ENCODE data around the gene CES5A.
"Not testable (repeated sequence)": the region's sequence is repeated elsewhere in the genome, so short reads cannot be mapped to it uniquely, and the experiment has no call there.

Gene CES5A

DNA sequence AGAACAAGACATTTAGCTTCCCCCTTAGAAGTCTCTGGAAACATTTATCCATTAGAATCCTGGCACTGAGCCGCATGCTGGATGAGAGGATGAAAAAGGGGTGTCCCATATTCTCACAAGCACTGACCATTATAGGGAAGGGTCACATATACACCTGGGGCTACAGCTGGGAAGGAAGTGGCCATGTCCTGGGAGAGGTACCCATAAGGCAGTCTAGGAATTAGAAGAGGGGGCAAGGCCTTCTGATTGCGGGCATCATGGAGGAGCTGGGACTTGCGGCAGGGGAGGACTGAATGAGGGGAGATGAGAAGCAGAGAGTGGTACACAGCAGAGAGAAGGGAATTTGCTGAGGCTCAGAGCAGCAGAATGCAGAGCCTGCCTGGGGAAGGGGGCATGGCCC lies 45.9 kb downstream of the CES5A start:
- not testable (repeated sequence) for DNase-seq (ENCODE audit: low read depth in 2 of 2)

- no peak for DNase-seq (ENCODE audit: low read depth in 2 of 2)
Measured at GRCh38 chr16:55828680-55829079, 46.5 kb downstream of the CES5A start.

DNA sequence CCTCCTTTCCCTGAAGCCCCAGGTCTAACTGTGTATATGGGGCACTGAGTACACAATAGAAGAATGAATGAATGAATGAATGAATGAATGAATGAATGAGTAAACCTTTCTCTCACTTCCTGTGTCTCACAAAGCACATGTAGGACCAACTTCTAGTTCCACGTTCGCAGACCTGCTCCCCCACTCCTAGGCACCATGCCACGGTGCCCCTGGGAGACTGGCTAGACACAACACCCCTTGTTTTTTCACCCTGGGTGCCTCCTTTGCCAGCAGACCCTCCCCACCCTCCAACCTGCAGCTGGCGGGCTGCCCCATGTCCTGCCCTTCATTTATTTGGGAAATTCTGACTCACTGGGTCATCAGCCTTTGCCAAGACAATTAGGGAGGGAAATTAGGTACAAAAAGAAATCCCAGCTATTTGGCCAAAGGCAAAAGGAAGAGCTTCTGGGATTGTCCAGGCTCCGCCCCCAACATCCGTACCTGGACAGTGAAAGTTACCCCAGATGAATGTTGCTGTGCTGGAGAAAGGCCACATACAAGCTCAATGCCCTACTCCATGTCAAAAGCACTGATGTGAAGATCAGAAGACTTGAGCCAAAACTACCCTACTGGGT lies 50.0 kb downstream of the CES5A start:
- DNase-seq (ENCODE audit: low read depth in 2 of 2), result no peak

DNA sequence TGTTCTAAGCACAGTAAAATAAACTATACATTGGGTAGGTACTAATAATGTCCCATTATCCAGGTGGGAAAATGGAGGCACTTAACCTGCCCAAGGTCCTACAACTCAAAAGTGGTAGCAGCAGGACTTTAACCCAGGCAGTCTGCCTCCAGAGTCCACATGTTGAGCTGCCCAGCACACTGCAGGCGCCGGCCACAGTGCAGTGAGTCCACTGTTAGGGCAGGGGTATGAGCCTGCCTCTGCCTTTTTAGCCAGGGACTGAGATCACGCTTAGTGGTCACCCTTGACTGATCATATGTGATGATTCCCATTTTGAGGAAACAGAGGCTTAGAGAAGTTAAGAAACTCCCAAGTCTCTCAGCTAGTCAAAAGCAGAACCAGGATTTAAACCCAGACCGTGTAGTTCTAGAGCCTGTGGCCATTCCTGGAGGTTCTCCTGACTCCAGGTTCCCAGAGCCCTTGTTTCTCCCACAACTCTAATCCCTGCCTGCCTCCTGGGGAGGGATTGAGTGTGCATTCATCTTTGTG lies 50.6 kb downstream of the CES5A start:
- no peak for DNase-seq (ENCODE audit: low read depth in 2 of 2)

DNA sequence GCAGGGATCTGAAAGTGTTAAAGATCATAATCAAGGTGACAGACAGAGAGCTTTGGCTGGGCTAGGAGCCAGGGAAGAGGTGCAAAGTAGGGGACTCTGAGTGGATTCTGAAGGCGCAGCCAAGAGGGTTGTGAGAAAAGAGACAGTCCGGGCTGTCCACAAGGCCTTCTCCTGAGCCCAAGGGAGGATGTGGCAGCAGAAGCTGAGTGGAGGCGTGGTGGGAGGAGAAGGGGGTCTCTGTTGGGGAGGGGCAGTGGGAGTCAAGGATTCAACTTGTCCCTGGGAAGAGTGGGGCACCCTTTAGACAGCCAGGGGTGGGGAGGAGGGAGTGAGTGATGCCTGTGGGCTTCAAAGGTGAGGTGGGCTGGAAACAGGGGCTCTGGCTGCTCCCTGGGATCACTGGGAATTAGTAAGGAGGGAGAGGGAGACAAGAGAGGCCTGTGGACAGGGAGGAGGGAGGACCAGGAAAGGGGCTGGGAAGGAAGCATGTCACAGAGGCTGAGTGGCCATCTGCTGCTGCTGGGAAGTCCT lies 52.8 kb downstream of the CES5A start:
- no peak for DNase-seq (ENCODE audit: low read depth in 2 of 2)

- DNase-seq (ENCODE audit: low read depth in 2 of 2), result no peak
Measured at GRCh38 chr16:55821210-55821609, 54.0 kb downstream of the CES5A start.

DNA sequence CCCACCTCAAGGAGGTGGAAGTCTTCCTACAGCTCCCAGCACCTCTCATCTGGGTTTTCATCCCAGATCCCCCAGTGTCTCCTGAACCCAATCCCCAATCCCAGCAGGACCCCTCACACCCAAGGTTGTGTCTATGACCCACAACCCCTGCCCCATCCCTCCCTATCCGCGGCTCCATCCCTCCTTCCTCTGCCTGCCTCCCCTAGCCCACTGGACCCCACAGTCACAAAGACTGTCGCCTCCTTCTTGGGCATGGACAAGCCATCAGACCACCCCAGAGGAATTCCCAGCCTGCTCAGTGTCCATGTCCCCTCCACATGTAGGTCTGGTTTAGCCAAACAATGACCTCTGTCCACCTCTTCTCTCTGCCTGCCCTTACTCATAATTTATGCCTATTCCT lies 54.6 kb downstream of the CES5A start:
- no peak for DNase-seq (ENCODE audit: low read depth in 2 of 2)

DNA sequence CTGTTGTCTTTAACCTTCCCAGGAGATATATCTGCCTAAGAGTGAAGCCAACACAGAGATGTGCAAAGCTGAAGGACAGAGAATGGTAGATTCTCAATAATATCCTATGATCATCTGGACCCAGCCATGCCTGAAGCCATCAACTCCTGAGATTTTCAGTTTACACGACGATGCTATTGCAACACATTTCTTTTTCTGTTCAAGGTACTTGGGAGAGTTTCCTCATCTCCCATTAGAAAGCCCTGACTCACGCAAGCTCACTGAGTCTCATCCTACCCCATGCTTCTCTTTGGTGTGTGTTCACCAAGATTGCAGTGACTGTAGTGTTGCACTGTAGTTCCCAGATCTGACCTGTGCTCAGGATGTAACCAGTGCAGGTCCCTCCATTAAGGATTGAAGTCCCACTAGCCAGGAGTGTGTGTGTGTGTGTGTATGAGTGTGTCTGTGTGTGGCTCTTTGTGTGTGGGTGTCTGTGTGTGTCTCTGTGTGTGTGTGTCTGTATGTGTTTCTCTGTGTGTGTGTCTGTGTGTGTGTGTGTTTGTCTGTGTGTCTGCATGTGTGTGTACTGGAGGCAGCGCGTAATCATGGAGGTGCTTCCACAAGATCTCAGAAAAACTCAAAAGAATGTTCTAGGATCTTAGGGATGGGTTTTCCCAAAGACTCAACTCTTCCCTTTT lies 57.8 kb downstream of the CES5A start:
- DNase-seq (ENCODE audit: low read depth in 2 of 2), result no peak

GRCh38 chr16:55816222-55816621 lies 59.0 kb downstream of the CES5A start:
- DNase-seq (ENCODE audit: low read depth in 2 of 2), result not testable (repeated sequence)

DNA sequence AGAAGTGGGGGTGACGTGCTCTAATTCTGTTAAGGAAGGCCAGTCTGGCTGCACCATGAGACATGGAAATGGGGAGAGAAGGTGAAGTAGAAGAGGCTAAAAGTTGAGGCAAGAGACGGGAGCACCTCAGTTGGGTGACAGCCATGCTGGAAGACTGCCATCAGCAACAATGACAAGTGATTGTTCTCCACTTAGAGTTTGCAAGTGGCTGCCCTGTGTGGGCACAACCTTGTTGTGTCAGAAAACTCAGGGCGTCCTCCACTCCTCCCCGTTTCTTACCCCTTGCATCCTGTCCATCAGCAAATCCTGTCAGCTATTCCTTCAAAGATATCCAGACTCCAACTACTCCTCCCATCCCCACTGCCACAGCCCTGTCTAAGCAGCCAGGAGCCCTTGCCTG lies 59.9 kb downstream of the CES5A start:
- no peak for DNase-seq (ENCODE audit: low read depth in 2 of 2)

DNA sequence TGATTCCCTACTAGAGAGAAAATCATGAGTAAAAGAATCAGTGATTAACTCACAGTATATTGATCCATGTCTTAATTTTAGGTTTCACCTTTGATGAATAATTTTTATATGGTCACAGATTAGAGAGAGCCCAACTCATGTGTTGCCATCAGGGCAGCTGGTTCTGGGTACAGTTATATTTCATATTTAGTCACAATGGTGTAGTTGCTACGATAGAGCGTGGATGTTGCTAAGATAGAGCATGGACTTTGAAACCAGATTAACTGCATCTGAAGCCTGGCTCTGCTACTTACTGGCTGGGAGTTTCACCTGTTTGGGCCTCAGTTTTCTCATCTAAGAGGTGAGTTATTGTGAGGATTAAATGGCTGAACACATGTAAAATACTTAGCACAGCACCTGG lies 61.0 kb downstream of the CES5A start:
- not testable (repeated sequence) for DNase-seq (ENCODE audit: low read depth in 2 of 2)

GRCh38 chr16:55813730-55814129 lies 61.4 kb downstream of the CES5A start:
- not testable (repeated sequence) for DNase-seq (ENCODE audit: low read depth in 2 of 2)

DNA sequence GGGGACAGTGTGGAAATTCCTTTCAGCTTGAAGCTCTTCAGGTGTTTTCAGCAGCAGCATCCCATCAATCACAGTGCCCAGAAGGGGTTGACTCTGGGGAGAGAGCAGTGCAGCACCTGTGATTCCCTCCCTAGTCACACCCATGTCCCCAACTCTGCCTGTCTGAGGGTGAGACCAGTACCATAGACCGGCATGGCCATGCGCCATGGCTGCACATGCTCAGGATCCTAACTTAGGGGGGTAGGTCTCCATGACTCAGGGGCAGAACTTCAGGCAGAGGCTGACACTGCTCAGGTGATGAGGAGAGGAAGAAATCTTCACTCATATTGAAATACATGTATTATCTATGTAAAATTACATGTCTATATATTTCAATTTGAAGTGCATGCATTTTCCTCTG lies 62.2 kb downstream of the CES5A start:
- no peak for DNase-seq (ENCODE audit: low read depth in 2 of 2)

DNA sequence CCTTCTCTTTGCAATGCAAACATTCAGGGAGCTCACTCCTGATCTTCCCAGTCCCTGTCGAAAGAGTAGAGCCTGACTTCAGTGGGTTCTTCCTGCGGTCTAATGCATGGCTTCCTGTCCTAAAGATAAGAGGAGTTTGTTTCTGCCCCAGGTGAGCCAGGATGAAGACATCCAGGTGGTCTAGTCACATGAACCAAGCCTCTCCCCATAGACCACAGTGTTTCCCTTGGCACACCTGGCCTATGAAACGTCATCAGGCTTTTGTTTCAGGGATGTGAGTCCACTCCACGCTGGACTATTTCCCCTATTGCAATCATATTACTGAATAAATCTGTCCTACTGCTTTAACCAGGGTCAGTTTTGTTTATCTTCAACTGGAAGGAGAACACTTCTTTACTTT lies 63.4 kb downstream of the CES5A start:
- no peak for DNase-seq (ENCODE audit: low read depth in 2 of 2)

DNA sequence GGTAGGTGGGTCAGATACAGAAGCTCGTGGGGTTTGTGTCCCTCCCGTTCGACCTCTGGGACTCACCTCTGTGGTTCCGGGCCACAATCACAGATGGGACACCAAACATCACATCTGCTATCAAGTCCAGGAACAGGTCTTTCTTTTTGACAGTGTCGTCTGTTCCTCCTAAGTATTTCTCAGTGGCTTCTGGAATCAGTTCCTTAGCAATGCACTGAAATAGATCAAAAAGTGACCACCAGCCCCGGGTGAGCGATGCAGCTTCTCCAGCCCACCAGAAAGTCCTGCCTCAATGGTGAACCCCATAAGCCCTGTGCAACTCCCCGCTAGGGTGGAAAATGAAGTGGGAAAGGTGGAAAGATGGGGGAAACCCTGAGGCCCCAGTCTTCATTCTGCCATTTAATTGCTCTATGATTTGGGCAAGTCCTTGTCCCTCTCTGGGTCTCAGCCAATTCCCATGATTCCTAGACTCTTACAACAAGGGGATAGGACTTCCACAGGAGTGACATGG lies 64.7 kb downstream of the CES5A start:
- DNase-seq (ENCODE audit: low read depth in 2 of 2), result no peak

- DNase-seq (ENCODE audit: low read depth in 2 of 2), result no peak
Measured at GRCh38 chr16:55809851-55810250, 65.3 kb downstream of the CES5A start.

GRCh38 chr16:55809386-55809785 lies 65.8 kb downstream of the CES5A start:
- no peak for DNase-seq (ENCODE audit: low read depth in 2 of 2)

DNA sequence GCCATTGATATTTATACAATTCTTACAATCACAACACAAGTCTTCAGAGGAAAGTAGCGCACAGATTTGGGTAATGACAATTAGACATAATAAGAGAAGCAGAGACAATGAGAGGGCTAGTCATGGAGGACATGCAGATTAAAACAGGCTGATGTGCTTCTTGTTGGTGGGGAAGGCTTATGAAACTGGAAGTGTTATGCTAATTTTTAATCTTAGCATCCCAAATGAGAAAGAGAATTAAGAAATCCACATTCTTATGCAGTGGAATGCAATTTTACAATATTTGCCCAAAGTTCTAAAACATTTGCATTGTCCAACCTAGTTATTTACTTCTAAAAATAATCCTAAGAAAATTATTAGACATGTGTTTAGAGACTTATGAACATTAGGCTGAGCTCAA lies 66.9 kb downstream of the CES5A start:
- not testable (repeated sequence) for DNase-seq (ENCODE audit: low read depth in 2 of 2)

- DNase-seq (ENCODE audit: low read depth in 2 of 2), result not testable (repeated sequence)
Measured at GRCh38 chr16:55805104-55805503, 70.1 kb downstream of the CES5A start.

DNA sequence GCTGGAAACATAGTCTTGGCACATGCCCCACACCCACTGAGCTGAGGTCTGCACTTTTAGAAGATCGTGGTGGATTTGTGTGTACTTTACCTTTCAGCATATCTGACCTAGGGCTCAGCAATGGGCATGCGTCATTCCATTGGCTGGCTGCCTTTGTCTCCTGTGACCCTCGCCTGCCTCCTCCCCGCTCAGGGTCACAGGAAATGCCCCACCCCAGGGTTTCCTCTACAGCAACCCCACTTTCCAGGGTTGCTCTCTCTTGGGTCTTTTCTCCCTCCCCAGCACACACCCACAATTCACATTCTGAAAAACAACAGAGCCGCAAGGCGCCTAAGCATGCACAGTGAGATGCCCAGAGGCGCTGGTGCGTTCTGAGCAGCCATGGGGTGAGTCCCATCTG lies 71.5 kb downstream of the CES5A start:
- not testable (repeated sequence) for DNase-seq (ENCODE audit: low read depth in 2 of 2)

Measured in stimulated activated CD8-positive, alpha-beta memory T cell treated with anti-CD3 and anti-CD28 coated beads, Interleukin-7, amount 100 ng/mL, for 4 hours (primary cell).